B cell (primary cell): Measurements from ENCODE around the gene BLOC1S3. TPM values are rescaled to one million over a fixed set of nuclear protein-coding genes. Genes with fewer than 3 reads are reported as not detected.

Experiments used
- ATAC-seq: fragments of 200-7000 bp; cut with Tn5 transposase; one replicate; pipeline ENCODE4 v1.10.0; 2021; ENCODE audit warnings: low read depth, mild to moderate bottlenecking, moderate number of reproducible peaks, moderate library complexity
- CTCF ChIA-PET: fragments of 350-600 bp; sonication (Branson Sonifier 250); formaldehyde crosslinking; loops from one replicate; lab custom pipeline; 2021; ENCODE audit warnings: antibody characterized with exemption, inconsistent platforms; lab: Charles Lee
- POLR2A ChIA-PET: fragments of 350-600 bp; sonication (Branson Sonifier 250); formaldehyde crosslinking; loops from one replicate; lab custom pipeline; 2021; ENCODE audit warnings: antibody characterized with exemption; lab: Charles Lee
- DNase-seq: peaks from one replicate; pipeline ENCODE4 v3.0.0; 2013
- H2AFZ ChIP-seq: 2 replicates; pipeline ENCODE4 v1.6.1; 2012; ENCODE audit warnings: mild to moderate bottlenecking, low read depth, low read length; ENCODE audit not compliant: insufficient read depth, poor library complexity, severe bottlenecking
- H3K27ac ChIP-seq, 2 donors: 1 replicate in 1 of 2; 2 replicates in 1 of 2; pipeline ENCODE4 v1.5.1; 2012 to 2013; ENCODE audit warnings: low read length in 2 of 2, mild to moderate bottlenecking in 2 of 2, moderate library complexity in 1 of 2
- H3K27me3 ChIP-seq, 4 experiments: fragments of 200-600 bp in 1 of 4; sonication (generic) in 1 of 4; replicated peaks in 1 of 4; 1 replicate in 2 of 4; 2 replicates in 2 of 4; pipeline versions ENCODE4 v1.6.1 to v1.7.0; 2013 to 2016; ENCODE audit warnings: low read length in 3 of 4, mild to moderate bottlenecking in 2 of 4, mixed read lengths in 1 of 4, moderate library complexity in 1 of 4; ENCODE audit not compliant: insufficient read depth in 4 of 4, control insufficient read depth in 3 of 4; ENCODE audit errors: control extremely low read depth in 1 of 4
- H3K36me3 ChIP-seq, 2 experiments: replicated peaks in 1 of 2; 1 replicate in 1 of 2; 2 replicates in 1 of 2; pipeline versions ENCODE4 v1.6.1 to v1.7.1; 2013; ENCODE audit warnings: low read length in 1 of 2; ENCODE audit not compliant: insufficient read depth in 2 of 2, control insufficient read depth in 1 of 2; ENCODE audit errors: control extremely low read depth in 1 of 2, extremely low read depth in 1 of 2
- H3K4me1 ChIP-seq, 2 donors: fragments of 200-600 bp in 1 of 2; sonication (generic) in 1 of 2; 1 replicate in 1 of 2; 2 replicates in 1 of 2; pipeline versions ENCODE4 v1.5.1 to v1.6.1; 2013 to 2017; ENCODE audit warnings: low read length in 2 of 2; ENCODE audit not compliant: control insufficient read depth in 2 of 2, insufficient read depth in 2 of 2
- H3K4me2 ChIP-seq: replicated peaks from 2 replicates; pipeline ENCODE3; 2012; ENCODE audit warnings: mild to moderate bottlenecking, low read depth, low read length; ENCODE audit not compliant: poor library complexity, severe bottlenecking
- H3K4me3 ChIP-seq, 5 experiments: fragments of 200-600 bp in 1 of 5; sonication (generic) in 1 of 5; 1 replicate in 3 of 5; 2 replicates in 2 of 5; pipeline versions ENCODE4 v1.5.1 to v1.7.0; 2011 to 2016; ENCODE audit warnings: low read length in 4 of 5, mild to moderate bottlenecking in 4 of 5, low read depth in 2 of 5, control low read depth in 1 of 5, moderate library complexity in 1 of 5; ENCODE audit not compliant: insufficient read depth in 1 of 5; ENCODE audit errors: control extremely low read depth in 1 of 5, extremely low read depth in 1 of 5
- H3K79me2 ChIP-seq: fragments of 200-600 bp; sonication (generic); one replicate; pipeline ENCODE4 v1.6.0; 2016; ENCODE audit warnings: low read length; ENCODE audit not compliant: control insufficient read depth, insufficient read depth
- H3K9ac ChIP-seq: fragments of 200-600 bp; sonication (generic); 2 replicates; pipeline ENCODE4 v1.6.1; 2017; ENCODE audit warnings: mild to moderate bottlenecking, low read length, moderate library complexity
- H3K9me3 ChIP-seq, 3 donors: one replicate each; pipeline versions ENCODE4 v1.6.1 to v1.7.1; 2013; ENCODE audit warnings: low read length in 2 of 3; ENCODE audit not compliant: control insufficient read depth in 2 of 3, insufficient read depth in 1 of 3; ENCODE audit errors: control extremely low read depth in 1 of 3
- H4K20me1 ChIP-seq: 2 replicates; pipeline ENCODE4 v1.6.0; 2012; ENCODE audit warnings: mild to moderate bottlenecking, low read length; ENCODE audit not compliant: insufficient read depth, control insufficient read depth, poor library complexity, severe bottlenecking
- H3K27ac Mint-ChIP-seq: one replicate; pipeline ENCODE4 v1.8.0; 2021; ENCODE audit warnings: mixed read lengths
- H3K27me3 Mint-ChIP-seq: one replicate; pipeline ENCODE4 v1.8.0; 2021; ENCODE audit warnings: mixed read lengths
- H3K4me1 Mint-ChIP-seq: one replicate; pipeline ENCODE4 v1.8.0; 2021; ENCODE audit warnings: mixed read lengths
- H3K4me3 Mint-ChIP-seq: one replicate; pipeline ENCODE4 v1.8.0; 2021; ENCODE audit warnings: mixed read lengths
- H3K9me3 Mint-ChIP-seq: one replicate; pipeline ENCODE4 v1.8.0; 2022; ENCODE audit warnings: mixed read lengths; ENCODE audit not compliant: insufficient read depth
- EZH2 ChIP-seq: IDR thresholded peaks from 2 replicates; pipeline ENCODE4 v1.6.1; 2012; ENCODE audit warnings: borderline replicate concordance, low read depth, mild to moderate bottlenecking, moderate library complexity, low read length; ENCODE audit not compliant: insufficient read depth, poor library complexity, severe bottlenecking
- WGBS: methylation state at CpG from one replicate; pipeline ENCODE4 v1.1.5; 2013; ENCODE audit warnings: missing lambda C conversion rate; ENCODE audit not compliant: insufficient coverage; 5-methylcytosine and 5-hydroxymethylcytosine counted together
- intact Hi-C: fragments of 100-400 bp; cut with micrococcal nuclease; formaldehyde crosslinking; loops from one replicate; pipeline ENCODE4 v1.10.0; 2022
- polyA plus RNA-seq: library from polyadenylated mRNA; depleted of rRNA; stranded (reverse); fragments of >200 nt; gene quantifications from 2 replicates; pipeline ENCODE4 v1.2.3, GENCODE V29; 2012
- total RNA-seq, 2 donors: library from RNA; stranded (reverse); fragments of 120-200 nt in 1 of 2; gene quantifications; 1 replicate in 1 of 2; 2 replicates in 1 of 2; pipeline versions ENCODE4 v1.2.3 to v1.2.4, GENCODE V29; 2013 to 2022
- TF ChIP-seq, protein P1 (sequence below): fragments of 200-600 bp; IDR thresholded peaks from one replicate; pipeline ENCODE4 v1.8.0; 2022; ENCODE audit warnings: antibody characterized with exemption, mild to moderate bottlenecking

BLOC1S3 gene
- total and polyA plus RNA-seq, 2 donors (not counting 1 experiment from before 2014, with no cell fraction given): 7.2 to 21.1 TPM

GRCh38 chr19:45144431-45145269, 33.9 kb upstream of the BLOC1S3 start:
- POLR2A ChIA-PET: interaction anchor here (0.5 to 0.7 kb wide), 2 partner anchors 29 to 536 kb away, joined by 3 to 5 read pairs; no protein-coding TSS in a partner anchor
- Histone ChIP-seq H3K36me3 (peaks cover 0 to 21% of the 10 kb centered on the region in 2 experiments), H3K4me1 (no peaks in the 10 kb centered on the region), H3K27me3 (no peaks in the 10 kb centered on the region), H3K27ac (no peak overlapping the region), H3K9me3 (no peaks in the 10 kb centered on the region), H3K4me2 (no peak overlapping the region), H3K4me3 (no peak overlapping the region), H3K9ac (no peak overlapping the region), H4K20me1 (no peaks in the 10 kb centered on the region), H3K79me2 (peaks cover 9% of the 10 kb centered on the region), H2AFZ (no peak overlapping the region)
- 98% methylated on average over 53 of the region's 53 CpGs for WGBS
- H3K9me3 Mint-ChIP-seq: no peaks in the 10 kb centered on the region
- H3K4me1 Mint-ChIP-seq: no peaks in the 10 kb centered on the region
- ATAC-seq (no peak), DNase-seq (no peak)
- TF ChIP-seq EZH2: no peak
- TF ChIP-seq, protein P1, sequence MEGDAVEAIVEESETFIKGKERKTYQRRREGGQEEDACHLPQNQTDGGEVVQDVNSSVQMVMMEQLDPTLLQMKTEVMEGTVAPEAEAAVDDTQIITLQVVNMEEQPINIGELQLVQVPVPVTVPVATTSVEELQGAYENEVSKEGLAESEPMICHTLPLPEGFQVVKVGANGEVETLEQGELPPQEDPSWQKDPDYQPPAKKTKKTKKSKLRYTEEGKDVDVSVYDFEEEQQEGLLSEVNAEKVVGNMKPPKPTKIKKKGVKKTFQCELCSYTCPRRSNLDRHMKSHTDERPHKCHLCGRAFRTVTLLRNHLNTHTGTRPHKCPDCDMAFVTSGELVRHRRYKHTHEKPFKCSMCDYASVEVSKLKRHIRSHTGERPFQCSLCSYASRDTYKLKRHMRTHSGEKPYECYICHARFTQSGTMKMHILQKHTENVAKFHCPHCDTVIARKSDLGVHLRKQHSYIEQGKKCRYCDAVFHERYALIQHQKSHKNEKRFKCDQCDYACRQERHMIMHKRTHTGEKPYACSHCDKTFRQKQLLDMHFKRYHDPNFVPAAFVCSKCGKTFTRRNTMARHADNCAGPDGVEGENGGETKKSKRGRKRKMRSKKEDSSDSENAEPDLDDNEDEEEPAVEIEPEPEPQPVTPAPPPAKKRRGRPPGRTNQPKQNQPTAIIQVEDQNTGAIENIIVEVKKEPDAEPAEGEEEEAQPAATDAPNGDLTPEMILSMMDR: no peak
- no peaks in the 10 kb centered on the region for H3K27me3 Mint-ChIP-seq
- H3K4me3 Mint-ChIP-seq: no peak overlapping the region
- CTCF ChIA-PET: no interaction called here
- intact Hi-C loops: no loop called here
- H3K27ac Mint-ChIP-seq: no peak overlapping the region
